ENCODE data around the gene CHST8.

GRCh38 chr19:33766623-33767022, 144.9 kb downstream of the CHST8 start:
- TF ChIP-seq EZH2 (IDR thresholded peaks at IDR 0.05; ENCODE audit: borderline replicate concordance, low read depth, low read length, poor library complexity, severe bottlenecking), result no peak
- no peak for TF ChIP-seq CTCF (conservative IDR thresholded peaks at IDR 0.05; ENCODE audit: low read depth, low read length)

Measured in A673 (cell line).